Measurements from ENCODE around the gene CIZ1.

CIZ1 gene

GRCh38 chr9:128214571-128215490 is 23.5 kb upstream of the CIZ1 start:
- intact Hi-C loops (cut with DNase I) = no loop called here

GRCh38 chr9:128213746-128214497 is 22.6 kb upstream of the CIZ1 start:
- DNase-seq = no peak
- intact Hi-C loops (cut with DNase I) = no loop called here

More at GRCh38 chr9:128214571-128215490, 23.5 kb upstream of the CIZ1 start:
- DNase-seq = no peak

DNA sequence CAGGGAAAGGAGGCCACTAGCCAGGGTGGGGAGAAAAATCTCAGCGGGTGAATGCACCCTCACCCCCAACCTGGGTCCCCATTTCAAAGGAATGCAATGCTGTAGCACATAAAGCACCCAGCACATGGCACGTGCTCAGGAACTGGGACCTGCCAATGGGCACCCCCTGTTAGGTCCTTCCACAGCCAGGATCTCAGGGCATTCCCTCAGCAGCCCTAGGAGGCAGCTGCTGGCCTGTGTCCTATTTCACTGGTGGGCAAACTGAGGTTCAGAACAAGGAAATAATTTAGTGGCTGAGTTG is 20.6 kb upstream of the CIZ1 start:
- DNase-seq = no peak
- intact Hi-C loops (cut with DNase I) = no loop called here

DNA sequence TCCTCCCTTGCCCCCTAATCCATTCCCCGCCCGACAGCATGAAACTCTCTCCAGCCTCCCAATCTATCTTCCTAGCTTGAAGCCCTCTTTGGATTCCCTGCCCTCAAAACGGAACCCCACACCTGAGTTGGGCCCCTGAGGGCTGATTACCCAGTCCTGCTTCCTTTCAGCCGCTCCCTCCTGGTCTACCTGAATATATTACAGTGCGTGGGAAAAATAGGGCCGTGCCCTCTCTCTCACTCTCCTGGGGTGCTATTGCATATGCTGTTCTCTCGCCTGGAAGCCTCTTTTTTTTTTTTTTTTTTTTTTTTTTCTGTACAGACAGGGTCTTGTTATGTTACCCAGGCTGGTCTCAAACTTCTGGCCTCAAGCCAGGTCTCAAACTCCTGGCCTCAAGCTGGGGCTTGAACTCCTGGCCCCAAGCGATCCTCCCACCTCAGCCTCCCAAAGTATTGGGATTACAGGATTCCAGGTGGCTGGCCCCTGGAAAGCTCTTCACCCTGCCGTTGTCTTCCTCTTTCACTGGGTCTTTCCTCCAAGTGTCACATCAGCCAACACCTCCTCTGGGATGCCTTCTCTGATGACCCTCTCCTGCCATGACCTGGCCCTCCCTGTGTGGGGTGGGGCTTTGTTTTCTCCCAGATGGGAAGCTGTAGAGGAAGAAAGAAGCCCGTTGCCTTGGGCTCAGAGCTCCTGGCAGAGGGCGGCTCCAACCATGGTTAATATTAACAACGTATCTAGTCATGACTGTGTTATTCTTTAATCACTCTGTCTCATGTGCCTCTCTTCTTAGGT is 20.0 kb upstream of the CIZ1 start:
- intact Hi-C loops (cut with DNase I) = no loop called here
- DNase-seq = peak in 1 of 42 donors; percentile 13

DNA sequence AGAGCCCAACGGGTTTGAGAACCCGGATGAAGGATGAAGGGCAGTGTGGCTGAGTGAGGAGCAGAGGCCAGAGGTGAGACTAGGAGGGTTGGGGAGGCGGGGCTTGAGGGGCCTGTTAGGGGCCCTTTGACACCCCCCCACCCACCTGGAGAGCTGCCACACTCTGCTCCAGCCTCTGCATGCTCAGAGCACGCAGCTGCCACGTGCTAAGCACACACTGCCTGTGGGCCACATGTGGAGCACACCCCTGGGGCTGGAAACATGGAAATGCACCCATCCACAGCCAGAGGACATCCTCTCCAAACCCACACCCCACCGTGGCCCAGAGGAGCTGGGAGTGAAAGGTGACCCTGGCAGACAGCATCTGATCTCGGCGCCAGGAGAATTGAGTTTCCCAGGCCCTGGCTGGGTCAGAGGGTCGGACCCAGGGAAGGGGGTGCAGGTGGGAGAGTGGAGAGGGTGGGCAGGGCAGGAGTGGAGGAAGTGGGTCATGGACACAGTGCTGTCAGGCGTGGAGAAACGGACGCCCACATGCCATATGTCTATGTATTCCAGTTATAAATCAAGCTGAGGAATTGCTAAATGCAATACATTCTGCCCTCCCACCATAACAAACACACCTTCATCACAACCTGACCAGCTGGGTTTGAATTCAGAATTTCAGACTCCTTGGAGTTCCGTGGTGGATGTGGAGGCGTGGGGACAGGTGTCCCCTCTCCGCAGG is 17.7 kb upstream of the CIZ1 start:
- DNase-seq = no peak
- intact Hi-C loops (cut with DNase I) = no loop called here

DNA sequence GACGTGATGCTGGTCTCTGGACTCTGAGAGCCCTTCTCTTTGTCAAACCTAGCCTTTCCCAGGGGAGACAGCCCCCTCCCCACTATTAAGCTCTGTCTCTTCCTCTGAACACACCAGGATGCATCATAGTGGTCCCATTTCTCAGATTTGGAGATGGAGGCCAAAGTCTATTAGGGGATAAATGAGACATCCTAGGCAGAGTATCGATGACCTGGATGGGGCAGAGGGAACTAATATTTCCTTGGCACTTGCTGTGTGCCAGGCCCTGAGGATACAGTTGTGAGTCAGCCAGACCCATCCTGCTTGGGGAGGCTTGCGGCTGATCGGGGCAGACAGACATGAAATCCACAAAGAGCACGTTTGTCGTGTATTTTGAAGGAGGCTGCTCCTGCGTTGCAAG is 17.0 kb upstream of the CIZ1 start:
- DNase-seq = no peak
- intact Hi-C loops (cut with DNase I) = no loop called here

DNA sequence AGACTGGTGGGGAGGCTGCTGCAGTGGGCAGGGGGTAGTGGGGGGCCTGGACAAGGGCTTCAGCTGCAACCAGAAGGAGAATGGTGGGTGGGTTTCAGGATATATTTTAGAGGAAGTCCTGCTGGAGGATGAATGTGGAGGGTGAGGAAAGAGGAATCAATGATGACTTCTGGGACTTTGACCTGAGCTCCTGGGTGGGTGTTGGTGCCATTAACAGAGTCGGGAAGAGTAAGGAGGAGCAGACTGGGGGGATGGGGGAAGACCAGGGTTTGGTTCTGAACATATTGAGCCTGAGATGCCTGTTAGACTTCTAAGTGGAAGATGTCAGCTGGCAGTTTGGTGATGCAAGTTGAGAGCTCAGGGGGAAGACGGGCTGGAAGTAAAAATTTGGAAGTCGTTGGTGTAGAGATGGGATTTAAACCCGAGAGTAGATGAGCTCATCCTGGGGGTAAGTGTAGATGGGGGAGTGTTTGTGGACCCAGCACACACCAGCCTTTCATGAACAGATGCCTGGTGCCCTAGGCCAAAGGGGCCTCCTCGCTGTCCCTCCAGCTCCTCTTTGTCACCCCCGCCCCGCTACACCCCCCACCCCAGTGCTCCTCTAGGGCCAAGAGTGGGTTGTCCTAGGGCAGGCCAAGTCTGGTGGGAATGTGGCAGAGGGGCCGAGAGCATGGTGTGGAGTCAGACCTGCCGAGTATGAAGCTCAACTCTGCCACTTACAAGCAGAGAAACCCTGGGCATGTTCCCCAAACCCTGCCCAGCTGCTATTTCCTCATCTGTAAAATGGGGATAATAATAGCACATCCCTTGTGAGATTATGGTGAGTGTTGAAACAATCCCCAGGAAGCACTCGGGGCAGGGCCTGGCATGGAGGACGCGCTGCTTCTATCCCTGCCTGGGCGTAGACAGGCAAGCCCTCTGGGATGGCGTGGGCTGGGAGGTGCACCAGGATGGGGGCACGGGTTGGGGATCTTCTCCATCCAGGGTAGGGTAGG is 15.8 kb upstream of the CIZ1 start:
- no peak for DNase-seq
- intact Hi-C loops (cut with DNase I) = no loop called here

GRCh38 chr9:128206484-128206883 is 15.1 kb upstream of the CIZ1 start:
- intact Hi-C loops (cut with DNase I) = no loop called here
- no peak for DNase-seq

DNA sequence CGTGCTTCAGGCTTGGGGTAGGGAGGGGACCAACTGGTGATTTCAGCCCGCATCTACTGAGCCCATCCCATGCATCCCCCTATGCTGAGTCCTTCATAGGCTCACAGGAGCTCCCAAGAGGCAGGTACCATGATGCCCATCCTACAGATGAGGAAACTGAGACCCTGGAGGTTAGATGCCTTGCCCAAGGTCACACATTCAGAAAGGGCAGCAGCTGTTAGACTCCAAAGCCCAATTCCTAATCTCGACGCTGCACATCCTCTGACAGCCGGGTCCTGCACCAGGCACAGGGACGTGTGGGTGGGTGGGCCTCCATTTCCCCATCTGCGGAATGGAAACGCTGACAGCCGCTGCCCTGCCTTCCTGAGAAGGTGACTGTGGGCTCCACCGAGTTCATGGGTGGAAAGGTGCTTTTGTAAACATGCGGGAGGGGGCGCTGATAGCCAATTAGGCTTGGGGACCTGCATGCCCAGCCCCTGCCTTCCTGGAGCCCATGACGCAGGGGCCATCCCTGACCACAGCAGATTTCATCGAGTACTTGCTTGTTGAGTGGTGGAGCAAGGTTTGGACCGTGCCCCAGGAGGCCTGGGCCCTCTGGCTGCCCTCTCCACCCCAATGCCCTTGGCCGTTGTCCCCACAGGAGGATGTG is 14.0 kb upstream of the CIZ1 start:
- no peak for DNase-seq
- intact Hi-C loops (cut with DNase I) = no loop called here

GRCh38 chr9:128204858-128205257 is 13.5 kb upstream of the CIZ1 start:
- no peak for DNase-seq
- intact Hi-C loops (cut with DNase I) = no loop called here

- DNase-seq = peak in 29 of 42 donors; percentile 19 to 78 (median 51)
- intact Hi-C loops (cut with DNase I) = no loop called here
Measured at GRCh38 chr9:128203707-128204551, 12.6 kb upstream of the CIZ1 start.

- intact Hi-C loops (cut with DNase I) = no loop called here
- peak in 40 of 42 donors; percentile 52 to 87 (median 70) for DNase-seq
Measured at GRCh38 chr9:128203024-128203706, 11.8 kb upstream of the CIZ1 start, which contains the start of gene DNM1. Gene DNM1, plus strand, starts transcription at chr9:128203379. Its CDS starts 92 bp downstream, at chr9:128203471.

GRCh38 chr9:128202648-128203023 is 11.3 kb upstream of the CIZ1 start:
- DNase-seq = no peak
- intact Hi-C loops (cut with DNase I) = no loop called here

DNA sequence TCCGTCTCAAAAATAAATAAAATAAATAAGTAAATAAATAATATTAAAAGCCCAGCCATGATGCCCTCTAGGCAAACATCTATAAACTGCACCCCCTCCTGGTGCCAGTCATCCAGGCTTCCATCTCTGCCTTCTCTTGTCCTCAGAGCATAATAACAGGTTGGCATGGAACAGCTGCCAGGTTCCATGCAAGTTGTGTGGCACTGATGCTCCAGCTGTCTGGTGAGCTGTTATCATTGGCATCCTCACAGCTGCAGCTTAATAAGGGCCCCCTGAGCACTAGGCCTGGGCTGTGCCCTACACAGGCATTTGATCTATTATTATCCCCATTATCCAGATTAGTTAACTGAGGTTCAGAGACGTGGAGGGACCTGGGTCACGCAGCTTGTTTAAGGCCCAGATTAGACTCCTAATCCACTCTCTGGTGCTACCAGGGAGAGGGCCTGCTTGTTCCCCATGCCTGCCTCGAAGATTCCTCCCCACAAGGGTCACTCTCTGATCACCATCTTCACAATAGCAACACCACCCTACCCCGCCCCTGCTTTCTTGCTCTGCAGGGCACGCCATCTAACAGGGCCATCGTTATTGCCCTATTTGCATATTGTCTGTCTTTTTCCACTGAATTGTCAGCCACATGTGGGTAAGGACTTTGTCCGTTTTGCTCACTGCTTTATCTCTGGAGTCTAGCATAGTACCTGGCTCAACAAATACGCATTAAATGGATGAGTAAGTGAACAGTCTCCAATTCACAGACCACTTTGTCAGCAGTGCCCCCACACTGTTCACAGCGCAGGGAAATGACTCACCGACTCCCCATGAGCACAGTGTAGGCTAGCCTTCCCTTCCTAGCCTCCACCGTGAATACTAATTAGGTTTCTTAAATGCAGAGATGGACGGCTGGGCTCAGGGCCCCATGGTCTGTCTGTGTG is 10.3 kb upstream of the CIZ1 start:
- peak in 34 of 42 donors; percentile 29 to 88 (median 58) for DNase-seq
- intact Hi-C loops (cut with DNase I) = no loop called here
